CD4-positive, alpha-beta T cell treated with Interleukin-15 for 4 hours (primary cell): ENCODE data around the gene FUS.
A peak's percentile ranks its signal among the peaks of the same experiment; 100 is the strongest.
"Not testable (repeated sequence)": the region's sequence is repeated elsewhere in the genome, so short reads cannot be mapped to it uniquely, and the experiment has no call there.

Source experiments
- DNase-seq: peaks from one replicate; pipeline ENCODE4 v3.0.0-alpha.2; 2020; ENCODE audit warnings: low spot score

Gene FUS

GRCh38 chr16:31186930-31187807, 7.2 kb downstream of the FUS start:
- DNase-seq = no peak

- DNase-seq = no peak
These were observed 7.9 kb downstream of the FUS start for GRCh38 chr16:31187808-31188189.

DNA sequence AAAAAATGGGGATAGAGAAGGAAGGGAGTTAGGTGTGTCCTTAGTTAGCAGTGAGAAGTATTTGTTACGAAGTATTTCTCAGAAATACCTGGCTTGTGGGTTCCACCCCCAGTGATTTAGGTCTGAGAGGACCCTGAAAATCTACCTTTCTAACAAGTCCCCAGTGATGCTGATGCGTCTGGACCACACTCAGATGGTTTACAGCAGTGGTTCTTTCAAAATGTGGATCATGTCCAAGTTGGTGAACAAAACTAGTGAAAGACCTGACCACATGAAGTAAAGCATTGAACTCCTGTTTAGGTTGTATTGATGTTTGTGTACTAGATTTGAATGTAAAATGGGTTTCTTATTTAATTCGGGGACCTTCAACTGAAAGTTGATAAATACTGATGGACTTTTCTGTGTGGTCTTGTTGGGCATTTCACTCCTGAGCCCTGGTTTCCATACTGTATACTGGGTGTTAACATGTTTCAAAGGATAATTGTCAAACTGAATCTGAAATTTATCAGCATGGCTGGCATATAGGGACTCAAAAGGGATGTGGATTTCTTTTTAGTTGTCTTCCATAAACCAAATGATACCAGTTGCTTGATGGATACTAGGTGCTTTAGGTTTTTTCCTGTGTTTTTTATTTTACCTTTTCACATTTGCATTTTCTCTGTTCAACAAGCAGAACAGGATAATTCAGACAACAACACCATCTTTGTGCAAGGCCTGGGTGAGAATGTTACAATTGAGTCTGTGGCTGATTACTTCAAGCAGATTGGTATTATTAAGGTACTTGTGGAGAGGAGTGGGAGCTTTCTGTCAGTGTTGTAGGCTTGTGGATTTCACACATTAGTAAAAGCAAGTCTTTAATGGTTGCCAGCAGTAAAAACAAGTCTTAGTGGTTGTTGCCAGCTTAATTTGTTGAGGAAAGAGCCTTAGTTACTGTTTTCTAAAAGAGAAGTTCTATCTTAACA, 8.8 kb downstream of the FUS start:
- no peak for DNase-seq

DNA sequence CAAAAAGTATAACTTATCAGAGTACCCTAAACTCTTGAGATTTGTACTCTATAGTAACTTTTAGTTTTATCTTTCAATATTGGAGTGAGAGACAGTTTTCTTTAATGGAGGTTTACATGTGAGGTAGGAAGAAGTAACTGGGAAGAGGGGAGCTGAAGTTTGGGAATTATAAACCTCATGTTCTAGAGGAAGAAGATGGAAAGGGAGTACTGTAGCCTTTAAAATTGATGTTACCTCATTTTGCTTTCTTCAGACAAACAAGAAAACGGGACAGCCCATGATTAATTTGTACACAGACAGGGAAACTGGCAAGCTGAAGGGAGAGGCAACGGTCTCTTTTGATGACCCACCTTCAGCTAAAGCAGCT, 9.5 kb downstream of the FUS start:
- DNase-seq = no peak

DNA sequence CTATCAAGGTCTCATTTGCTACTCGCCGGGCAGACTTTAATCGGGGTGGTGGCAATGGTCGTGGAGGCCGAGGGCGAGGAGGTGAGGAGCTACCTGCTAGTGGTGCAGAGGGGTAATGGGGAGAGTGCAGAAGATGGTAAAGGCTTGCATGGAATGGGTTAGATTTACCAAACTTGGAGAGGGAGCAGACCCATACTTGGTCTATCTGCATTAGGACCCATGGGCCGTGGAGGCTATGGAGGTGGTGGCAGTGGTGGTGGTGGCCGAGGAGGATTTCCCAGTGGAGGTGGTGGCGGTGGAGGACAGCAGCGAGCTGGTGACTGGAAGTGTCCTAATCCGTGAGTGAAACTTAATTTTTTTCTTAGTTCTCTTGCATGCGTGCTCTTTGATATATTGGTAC, 10.1 kb downstream of the FUS start:
- DNase-seq = no peak

DNA sequence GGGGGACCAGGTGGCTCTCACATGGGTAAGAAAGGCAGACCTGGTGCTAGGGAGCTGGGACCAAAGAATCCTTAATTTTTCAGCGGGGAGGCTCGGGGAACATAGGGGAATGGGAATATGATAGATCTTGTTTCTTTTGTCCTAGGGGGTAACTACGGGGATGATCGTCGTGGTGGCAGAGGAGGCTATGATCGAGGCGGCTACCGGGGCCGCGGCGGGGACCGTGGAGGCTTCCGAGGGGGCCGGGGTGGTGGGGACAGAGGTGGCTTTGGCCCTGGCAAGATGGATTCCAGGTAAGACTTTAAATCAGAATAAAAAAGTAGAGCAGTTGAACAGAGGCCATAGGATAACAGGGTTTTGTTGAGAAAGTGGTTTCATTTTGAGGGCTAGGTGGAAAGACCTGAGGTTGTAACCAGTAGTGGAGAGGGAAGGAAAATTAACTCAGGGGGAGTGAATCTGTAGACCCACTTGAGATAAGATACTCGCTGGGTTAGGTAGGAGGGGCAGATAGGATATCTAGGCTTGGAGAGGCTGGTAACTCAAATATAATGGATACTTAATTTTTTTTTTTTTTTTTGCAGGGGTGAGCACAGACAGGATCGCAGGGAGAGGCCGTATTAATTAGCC, 11.0 kb downstream of the FUS start:
- DNase-seq = no peak

- no peak for DNase-seq
These were observed 11.9 kb downstream of the FUS start for GRCh38 chr16:31191697-31192428.

DNA sequence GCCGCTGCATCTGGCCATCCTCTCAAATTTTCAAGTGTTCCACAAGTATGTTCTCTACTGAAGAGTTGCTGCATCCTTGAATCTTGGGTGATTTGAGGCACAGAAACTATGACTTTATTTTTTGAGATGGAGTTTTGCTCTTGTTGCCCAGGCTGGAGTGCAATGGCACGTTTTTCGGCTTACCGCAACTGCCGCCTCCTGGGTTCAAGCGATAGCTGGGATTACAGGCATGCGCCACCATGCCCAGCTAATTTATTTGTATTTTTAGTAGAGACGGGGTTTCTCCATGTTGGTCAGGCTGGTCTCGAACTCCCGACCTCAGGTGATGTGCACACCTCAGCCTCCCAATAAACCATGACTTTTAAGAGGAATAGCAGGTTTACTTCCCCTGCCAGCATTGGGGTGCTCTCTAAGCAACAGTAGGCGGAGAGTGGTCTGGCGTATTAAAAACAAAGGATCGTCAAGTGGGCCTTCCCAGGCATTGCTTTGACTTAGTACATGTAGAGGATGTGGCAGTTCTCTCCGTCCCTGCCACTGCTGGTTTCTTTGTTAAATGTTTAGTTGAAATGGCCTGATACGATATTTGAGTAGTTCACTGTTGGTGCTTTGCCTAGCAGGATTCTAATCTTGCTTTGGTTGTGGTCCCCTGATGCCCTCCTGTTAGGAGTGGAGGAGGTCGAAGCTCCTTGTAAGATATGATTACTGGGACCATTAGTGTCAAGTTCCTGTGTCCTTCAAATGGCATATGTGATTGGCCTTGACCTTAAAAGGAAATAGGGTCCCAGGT, 13.1 kb downstream of the FUS start:
- DNase-seq = no peak

- no peak for DNase-seq
These were observed 13.9 kb downstream of the FUS start for GRCh38 chr16:31193874-31194273.

- DNase-seq = no peak
These were observed 15.0 kb downstream of the FUS start for GRCh38 chr16:31194898-31195297.

DNA sequence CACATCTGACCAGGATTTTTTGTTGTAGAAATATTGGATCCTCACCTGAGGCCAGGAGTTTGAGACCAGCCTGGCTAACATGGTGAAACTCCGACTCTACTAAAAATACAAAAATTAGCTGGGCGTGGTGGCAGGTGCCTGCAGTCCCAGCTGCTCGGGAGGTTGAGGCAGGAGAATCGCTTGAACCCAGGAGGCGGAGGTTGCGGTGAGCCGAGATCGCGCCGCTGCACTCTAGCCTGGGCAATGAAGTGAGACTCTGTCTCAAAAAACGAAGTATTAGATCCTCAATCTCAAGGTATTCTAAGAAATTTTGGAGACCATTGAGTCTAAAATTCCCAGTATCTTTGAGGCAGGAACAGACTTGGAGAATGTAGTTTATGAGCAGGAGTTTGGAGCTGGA, 15.9 kb downstream of the FUS start:
- not testable (repeated sequence) for DNase-seq

DNA sequence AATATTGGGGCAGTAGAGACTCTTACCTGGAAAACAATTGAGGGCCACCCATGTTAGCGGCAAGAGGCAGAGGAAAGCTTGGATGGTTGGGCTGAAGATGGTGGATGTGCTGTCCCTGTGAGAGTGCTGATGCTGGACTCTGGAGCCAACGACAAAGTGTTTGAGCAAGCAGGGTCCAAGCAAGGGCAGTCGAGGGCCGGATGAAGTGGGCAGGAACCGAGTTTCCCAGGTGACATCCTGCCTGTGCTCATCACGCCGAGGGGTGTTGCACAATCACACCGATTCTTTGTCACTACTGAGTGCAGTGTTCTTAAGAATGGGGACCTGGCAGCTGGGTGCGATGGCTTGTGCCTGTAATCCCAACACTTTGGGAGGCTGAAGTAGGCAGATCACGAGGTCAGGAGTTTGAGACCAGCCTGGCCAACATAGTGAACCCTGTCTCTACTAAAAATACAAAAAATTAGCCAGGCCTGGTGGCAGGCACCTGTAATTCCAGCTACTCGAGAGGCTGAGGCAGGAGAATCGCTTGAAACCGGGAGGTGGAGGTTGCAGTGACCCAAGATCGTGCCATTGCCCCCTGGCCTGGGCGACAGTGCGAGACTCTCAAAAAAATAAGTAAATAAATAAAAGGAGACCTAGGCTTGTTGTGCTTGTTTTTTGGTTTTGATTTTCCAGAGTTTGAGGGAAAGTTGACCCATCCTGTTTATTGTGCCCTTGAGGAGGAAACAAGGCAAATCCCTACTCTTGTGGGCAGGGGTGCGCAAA, 16.6 kb downstream of the FUS start:
- no peak for DNase-seq

DNA sequence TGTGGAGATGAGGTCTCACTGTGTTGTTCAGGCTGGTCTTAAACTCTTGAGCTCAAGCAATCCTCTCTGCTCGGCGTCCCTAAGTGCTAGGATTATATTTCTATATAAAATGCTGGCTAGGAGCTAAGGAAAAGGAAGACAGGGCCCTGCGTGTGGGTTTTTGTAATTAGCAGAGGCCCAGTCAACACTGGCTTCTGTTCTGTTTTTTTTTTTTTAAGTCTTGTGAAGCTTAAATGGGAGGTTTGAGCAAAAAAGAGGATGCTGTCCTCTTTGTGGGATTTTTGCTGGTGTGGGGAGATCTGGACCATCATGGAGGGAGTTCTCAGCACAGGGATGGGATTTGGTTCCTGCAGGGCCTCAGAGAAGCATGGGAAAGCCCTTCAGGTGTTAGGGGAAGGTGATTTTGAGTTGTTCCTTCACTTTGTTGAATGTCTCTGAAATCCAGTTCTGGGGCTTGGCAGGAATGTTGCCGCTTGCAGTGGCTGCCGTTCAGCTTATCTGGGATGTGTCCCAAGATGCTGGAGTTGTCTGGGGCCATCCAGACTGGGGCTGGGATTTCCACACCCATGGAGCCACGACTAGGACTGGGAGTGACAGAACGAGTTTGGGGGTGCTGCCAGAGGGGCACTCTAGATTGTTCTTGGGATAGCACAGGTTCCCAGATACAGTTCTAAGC, 18.4 kb downstream of the FUS start:
- DNase-seq = no peak

GRCh38 chr16:31199430-31200041, 19.6 kb downstream of the FUS start:
- DNase-seq = no peak

DNA sequence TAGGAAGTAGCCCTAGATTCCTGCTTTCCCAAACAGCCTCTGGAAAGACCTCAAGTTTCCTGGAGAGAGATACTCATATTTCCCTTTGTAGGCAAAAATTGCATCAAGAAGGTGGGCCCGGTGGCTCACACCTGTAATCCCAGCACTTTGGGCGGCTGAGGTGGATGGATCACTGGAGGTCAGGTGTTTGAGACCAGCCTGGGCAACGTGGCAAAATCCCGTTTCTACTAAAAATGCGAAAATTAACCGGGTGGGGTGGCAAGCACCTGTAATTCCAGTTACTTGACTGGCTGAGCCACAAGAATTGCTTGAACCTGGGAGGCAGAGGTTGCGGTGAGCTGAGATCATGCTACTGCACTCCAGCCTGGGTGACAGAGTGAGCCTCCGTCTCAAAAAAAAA, 20.2 kb downstream of the FUS start:
- DNase-seq = not testable (repeated sequence)

- peak; percentile 55 for DNase-seq
These were observed 21.1 kb downstream of the FUS start for GRCh38 chr16:31200821-31201568.

- peak; percentile 24 for DNase-seq
These were observed 21.9 kb downstream of the FUS start for GRCh38 chr16:31201582-31202413.
